ENCODE measurements around the gene FUZ. TPM values are rescaled to one million over a fixed set of nuclear protein-coding genes. Genes with fewer than 3 reads are reported as not detected.

Gene FUZ, protein sequence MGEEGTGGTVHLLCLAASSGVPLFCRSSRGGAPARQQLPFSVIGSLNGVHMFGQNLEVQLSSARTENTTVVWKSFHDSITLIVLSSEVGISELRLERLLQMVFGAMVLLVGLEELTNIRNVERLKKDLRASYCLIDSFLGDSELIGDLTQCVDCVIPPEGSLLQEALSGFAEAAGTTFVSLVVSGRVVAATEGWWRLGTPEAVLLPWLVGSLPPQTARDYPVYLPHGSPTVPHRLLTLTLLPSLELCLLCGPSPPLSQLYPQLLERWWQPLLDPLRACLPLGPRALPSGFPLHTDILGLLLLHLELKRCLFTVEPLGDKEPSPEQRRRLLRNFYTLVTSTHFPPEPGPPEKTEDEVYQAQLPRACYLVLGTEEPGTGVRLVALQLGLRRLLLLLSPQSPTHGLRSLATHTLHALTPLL
- total RNA-seq (ENCODE audit: low replicate concordance): 19.3 and 21.6 TPM in 2 replicates

DNA sequence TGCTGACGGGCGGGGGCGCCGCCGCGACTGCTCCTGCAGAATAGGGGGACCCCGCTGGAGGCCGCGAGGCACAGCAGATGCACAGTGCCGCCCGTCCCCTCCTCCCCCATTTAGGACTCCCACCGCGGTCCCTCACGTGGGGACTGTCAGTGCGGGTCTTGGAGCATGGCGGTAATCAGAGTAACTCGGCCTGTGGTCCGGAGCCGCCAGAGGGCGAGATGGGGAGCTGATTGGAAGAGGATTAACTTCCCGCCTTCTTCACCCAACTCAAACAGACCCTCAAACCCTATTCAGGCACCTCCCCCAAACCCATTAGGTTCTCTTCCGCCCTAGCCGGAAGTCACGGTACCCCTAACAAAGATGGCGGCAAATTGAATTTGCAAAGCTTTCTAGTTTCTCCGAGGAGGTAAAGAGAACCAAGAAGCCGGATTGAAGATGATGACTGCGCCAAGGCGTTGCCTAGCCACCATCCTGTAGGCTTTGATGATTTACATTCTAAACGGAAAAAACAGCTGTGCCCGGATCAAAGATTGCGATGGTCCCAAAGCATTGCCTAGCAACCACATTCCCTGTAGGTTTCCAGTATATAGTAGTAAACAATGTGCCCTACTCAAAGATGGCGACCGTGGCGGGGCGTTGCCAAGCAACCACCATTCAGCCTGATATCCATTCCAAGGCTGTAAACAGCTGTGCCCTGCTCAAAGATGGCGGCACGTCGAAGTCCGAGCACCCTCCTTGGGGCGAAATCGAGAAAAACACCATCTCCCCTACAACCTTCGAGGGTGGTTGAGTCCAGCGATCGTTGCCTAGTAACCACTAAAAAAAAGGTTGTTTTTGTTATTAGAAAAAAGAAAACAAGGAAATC is at the start of gene FUZ:
TSS of gene FUZ (minus strand) at position 296 of the 865 bp plus-strand sequence. CDS start at position 110, 186 bp downstream.

DNA sequence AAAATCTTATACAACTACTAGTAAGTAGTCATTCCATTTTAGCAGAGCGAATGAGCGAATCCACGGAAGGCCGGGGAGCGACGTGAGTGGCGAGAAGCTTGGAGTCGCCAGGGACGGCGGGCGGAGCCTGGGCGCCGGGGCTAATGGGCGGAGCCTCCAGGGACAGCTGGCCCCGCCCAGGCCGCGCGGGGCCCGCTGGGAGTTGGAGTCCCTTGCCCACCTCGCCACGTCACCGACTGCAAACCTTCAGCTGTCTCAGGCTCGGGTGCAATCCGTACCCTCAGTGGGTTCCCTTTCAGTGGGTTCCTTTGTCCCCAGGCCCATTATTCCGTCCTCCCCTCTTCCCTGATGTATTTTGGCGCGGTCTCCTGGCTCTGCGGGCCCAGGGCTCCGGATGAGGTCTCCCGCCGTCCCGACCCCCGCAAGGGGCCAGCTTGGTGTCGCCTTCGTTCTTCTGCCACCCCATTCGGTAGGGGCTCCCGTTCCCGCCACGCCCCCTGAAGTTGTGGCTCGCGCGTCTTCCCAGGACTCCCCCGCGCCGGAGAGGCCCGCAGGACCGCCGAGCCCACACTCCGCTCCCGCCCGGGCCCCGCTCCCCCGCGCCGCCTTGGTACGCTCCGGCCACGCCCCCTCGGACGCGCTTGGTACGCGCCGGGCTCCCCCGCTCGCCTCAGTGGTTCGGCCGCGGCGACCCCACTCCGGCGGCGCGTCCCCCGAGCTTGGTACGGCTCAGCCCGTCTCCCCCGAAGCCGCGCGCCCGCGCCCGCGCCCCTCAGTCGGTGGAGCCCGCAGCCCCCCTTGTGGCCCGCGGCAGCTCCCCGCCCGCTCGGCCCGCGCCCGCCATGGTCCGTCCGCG is 37.6 kb upstream of the FUZ start, which contains the start of gene PTOV1:
TSS of gene PTOV1 (plus strand) at position 673 of the 856 bp plus-strand sequence.

DNA sequence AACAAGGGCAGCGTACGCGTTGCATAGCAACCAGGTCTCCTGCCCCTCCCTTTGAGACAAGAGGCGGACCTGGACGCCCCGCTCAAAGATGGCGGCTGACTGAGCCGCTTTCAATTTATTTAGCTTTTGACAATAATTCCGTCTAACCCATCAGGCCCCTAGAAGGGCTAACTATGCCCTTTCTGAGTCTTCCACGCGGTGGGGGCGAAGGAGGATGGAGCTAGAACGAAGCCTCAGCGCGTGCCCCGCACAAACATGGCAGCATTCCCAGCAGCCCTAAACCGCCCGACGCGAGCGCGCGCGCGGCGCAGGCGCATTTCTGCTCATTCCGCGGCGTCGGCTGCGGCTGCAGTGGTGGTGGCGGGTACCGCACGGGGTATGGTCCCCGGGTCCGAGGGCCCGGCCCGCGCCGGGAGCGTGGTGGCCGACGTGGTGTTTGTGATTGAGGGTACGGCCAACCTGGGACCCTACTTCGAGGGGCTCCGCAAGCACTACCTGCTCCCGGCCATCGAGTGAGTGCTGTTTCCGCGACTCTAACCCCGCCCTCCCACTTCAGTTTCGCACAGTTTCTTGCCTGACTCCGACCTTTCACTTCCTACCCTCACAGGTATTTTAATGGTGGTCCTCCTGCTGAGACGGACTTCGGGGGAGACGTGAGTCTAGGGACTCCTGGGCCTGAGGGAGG is 5.0 kb upstream of the FUZ start, which contains the start of gene MED25:
TSS of gene MED25 (plus strand) at position 326 of the 685 bp plus-strand sequence. CDS start at position 379, 53 bp downstream.

DNA sequence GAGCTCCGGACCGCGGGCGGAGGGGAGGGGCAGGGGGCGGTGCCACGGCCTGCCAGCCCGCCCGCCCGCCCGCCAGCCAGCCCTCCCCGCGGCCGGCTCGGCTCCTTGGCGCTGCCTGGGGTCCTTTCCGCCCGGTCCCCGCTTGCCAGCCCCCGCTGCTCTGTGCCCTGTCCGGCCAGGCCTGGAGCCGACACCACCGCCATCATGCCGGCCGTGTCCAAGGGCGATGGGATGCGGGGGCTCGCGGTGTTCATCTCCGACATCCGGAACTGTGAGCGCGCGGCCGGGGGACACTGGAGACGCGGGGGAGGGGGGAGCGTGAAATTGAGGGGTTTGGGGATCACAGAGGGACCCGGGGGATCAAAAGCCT is 46.2 kb downstream of the FUZ start, which contains the start of gene AP2A1:
TSS of gene AP2A1 (plus strand) at position 72 of the 370 bp plus-strand sequence. CDS start at position 205, 133 bp downstream.

DNA sequence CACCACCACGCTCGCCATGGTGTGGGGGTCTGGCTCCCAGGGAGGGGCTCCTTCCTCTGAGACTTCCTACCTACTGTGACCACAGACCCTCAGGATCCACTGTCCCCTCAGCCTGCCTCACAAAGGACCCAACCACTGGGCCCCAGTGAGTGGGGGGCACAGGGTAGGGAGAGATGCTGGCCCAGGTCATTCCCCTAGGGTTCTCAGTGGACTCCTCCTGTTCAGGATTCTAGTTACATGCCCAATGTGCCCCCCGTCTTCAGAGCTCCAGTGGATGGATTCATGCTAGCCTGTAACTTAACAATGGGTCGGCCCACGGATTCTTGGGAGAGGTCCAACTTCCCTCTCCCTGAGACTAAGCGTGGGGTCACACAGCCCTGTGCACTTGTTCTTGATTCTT is 49.9 kb downstream of the FUZ start, which contains the start of gene TSKS:
TSS of gene TSKS (minus strand) at position 77 of the 400 bp plus-strand sequence. CDS start at position 18, 59 bp downstream.

Other genes starting within 250 kb of the FUZ start
- gene NOSIP, start 232.7 kb downstream of the FUZ start, total RNA-seq (ENCODE audit: low replicate concordance): 95.9 and 120 TPM in 2 replicates
- 0.12 and 0.83 TPM in 2 replicates for gene PRRG2, start 232.0 kb downstream of the FUZ start, total RNA-seq (ENCODE audit: low replicate concordance)
- 1.1 and 1.2 TPM in 2 replicates for gene PRR12, start 222.1 kb downstream of the FUZ start, total RNA-seq (ENCODE audit: low replicate concordance)
- gene RRAS, start 173.1 kb downstream of the FUZ start, total RNA-seq (ENCODE audit: low replicate concordance): 53.2 and 59.3 TPM in 2 replicates
- gene SCAF1, start 171.1 kb downstream of the FUZ start, total RNA-seq (ENCODE audit: low replicate concordance): 5.1 and 9.2 TPM in 2 replicates
- gene IRF3, start 147.4 kb downstream of the FUZ start, total RNA-seq (ENCODE audit: low replicate concordance): 48.9 and 55.8 TPM in 2 replicates
- 2.2 and 3.0 TPM in 2 replicates for gene BCL2L12, start 147.4 kb downstream of the FUZ start, total RNA-seq (ENCODE audit: low replicate concordance)
- 531 and 544 TPM in 2 replicates for gene PRMT1, start 136.0 kb downstream of the FUZ start, total RNA-seq (ENCODE audit: low replicate concordance)
- gene ADM5, start 123.7 kb downstream of the FUZ start, total RNA-seq (ENCODE audit: low replicate concordance): 0.15 and 0.59 TPM in 2 replicates
- 11.7 and 21.6 TPM in 2 replicates for gene CPT1C, start 122.2 kb downstream of the FUZ start, total RNA-seq (ENCODE audit: low replicate concordance)
- 0.08 and 3.3 TPM in 2 replicates for gene TSKS, start 50.0 kb downstream of the FUZ start, total RNA-seq (ENCODE audit: low replicate concordance)
- gene AP2A1, start 46.3 kb downstream of the FUZ start, total RNA-seq (ENCODE audit: low replicate concordance): 82.6 and 113 TPM in 2 replicates
- gene MED25, start 5.0 kb upstream of the FUZ start, total RNA-seq (ENCODE audit: low replicate concordance): 13.0 and 14.7 TPM in 2 replicates
- gene PTOV1, start 37.9 kb upstream of the FUZ start, total RNA-seq (ENCODE audit: low replicate concordance): 64.5 and 72.9 TPM in 2 replicates
- gene PNKP, start 54.3 kb upstream of the FUZ start, total RNA-seq (ENCODE audit: low replicate concordance): 25.7 and 40.7 TPM in 2 replicates
- 7.1 and 9.8 TPM in 2 replicates for gene AKT1S1, start 64.1 kb upstream of the FUZ start, total RNA-seq (ENCODE audit: low replicate concordance)
- 5.6 and 7.0 TPM in 2 replicates for gene TBC1D17, start 64.4 kb upstream of the FUZ start, total RNA-seq (ENCODE audit: low replicate concordance)
- gene IL4I1, start 83.6 kb upstream of the FUZ start, total RNA-seq (ENCODE audit: low replicate concordance): 0.23 TPM in 1 of 2 replicates, not detected in the other
- 2.8 and 8.8 TPM in 2 replicates for gene ATF5, start 115.9 kb upstream of the FUZ start, total RNA-seq (ENCODE audit: low replicate concordance)
- 17.2 and 21.4 TPM in 2 replicates for gene NUP62, start 116.2 kb upstream of the FUZ start, total RNA-seq (ENCODE audit: low replicate concordance)
- gene SIGLEC11, start 147.9 kb upstream of the FUZ start, total RNA-seq (ENCODE audit: low replicate concordance): not detected in 2 replicates
- 15.9 and 17.3 TPM in 2 replicates for gene VRK3, start 212.1 kb upstream of the FUZ start, total RNA-seq (ENCODE audit: low replicate concordance)
- 5.3 and 6.3 TPM in 2 replicates for gene ZNF473, start 212.7 kb upstream of the FUZ start, total RNA-seq (ENCODE audit: low replicate concordance)